SHP77 (cell line): ENCODE measurements around the gene SLC44A5.
A peak's percentile ranks its signal among the peaks of the same experiment; 100 is the strongest.
"Not testable (repeated sequence)": the region's sequence is repeated elsewhere in the genome, so short reads cannot be mapped to it uniquely, and the experiment has no call there.

ENCODE experiments used
- DNase-seq, 2 experiments: peaks; one replicate each; lab custom pipeline; 2025; lab: John Stamatoyannopoulos, UW

The SLC44A5 gene

GRCh38 chr1:75273110-75273509 lies 337.8 kb downstream of the SLC44A5 start:
- DNase-seq: no peak

GRCh38 chr1:75265792-75266191 lies 345.1 kb downstream of the SLC44A5 start:
- peak; percentile 13 to 23 for DNase-seq

GRCh38 chr1:75264112-75264511 lies 346.8 kb downstream of the SLC44A5 start:
- no peak for DNase-seq

- not testable (repeated sequence) for DNase-seq
These were observed 347.3 kb downstream of the SLC44A5 start for GRCh38 chr1:75263616-75264015.

GRCh38 chr1:75261946-75262345 lies 349.0 kb downstream of the SLC44A5 start:
- DNase-seq: not testable (repeated sequence)

- no peak for DNase-seq
These were observed 352.6 kb downstream of the SLC44A5 start for GRCh38 chr1:75258351-75258750.

GRCh38 chr1:75257424-75257823 lies 353.5 kb downstream of the SLC44A5 start:
- DNase-seq: no peak

- DNase-seq: not testable (repeated sequence)
These were observed 360.8 kb downstream of the SLC44A5 start for GRCh38 chr1:75250114-75250513.

GRCh38 chr1:75245239-75245638 lies 365.7 kb downstream of the SLC44A5 start:
- no peak for DNase-seq

GRCh38 chr1:75243124-75243523 lies 367.8 kb downstream of the SLC44A5 start:
- DNase-seq: no peak

- DNase-seq: no peak
These were observed 373.6 kb downstream of the SLC44A5 start for GRCh38 chr1:75237316-75237715.

GRCh38 chr1:75234562-75234961 lies 376.4 kb downstream of the SLC44A5 start:
- DNase-seq: no peak

GRCh38 chr1:75233302-75233929 lies 377.5 kb downstream of the SLC44A5 start:
- peak; percentile 33 to 60 for DNase-seq

GRCh38 chr1:75220072-75220471 lies 390.8 kb downstream of the SLC44A5 start:
- no peak for DNase-seq

- DNase-seq: no peak
These were observed 396.9 kb downstream of the SLC44A5 start for GRCh38 chr1:75214017-75214416.

- DNase-seq: no peak
These were observed 399.3 kb downstream of the SLC44A5 start for GRCh38 chr1:75211648-75212047.

GRCh38 chr1:75208862-75209261 lies 402.1 kb downstream of the SLC44A5 start:
- no peak for DNase-seq

GRCh38 chr1:75203415-75204277 lies 407.3 kb downstream of the SLC44A5 start:
- peak; percentile 18 to 27 for DNase-seq

- no peak for DNase-seq
These were observed 408.2 kb downstream of the SLC44A5 start for GRCh38 chr1:75202751-75203150.

- peak in 1 of 2 experiments; percentile 24 for DNase-seq
These were observed 412.2 kb downstream of the SLC44A5 start for GRCh38 chr1:75198761-75199160.

GRCh38 chr1:75198163-75198562 lies 412.8 kb downstream of the SLC44A5 start:
- DNase-seq: no peak

- DNase-seq: no peak
These were observed 422.0 kb downstream of the SLC44A5 start for GRCh38 chr1:75188892-75189291.

GRCh38 chr1:75181214-75181955 lies 429.5 kb downstream of the SLC44A5 start:
- not testable (repeated sequence) for DNase-seq
